KMS-11 (cell line): ENCODE measurements around the gene TMEM30A.

Experiments
- H2AFZ ChIP-seq: fragments of 200-600 bp; sonication (generic); 2 replicates; pipeline ENCODE4 v1.6.1; 2016; ENCODE audit warnings: antibody characterized with exemption, mixed run types, low read depth
- H3K27ac ChIP-seq: fragments of 200-600 bp; sonication (generic); 2 replicates; pipeline ENCODE4 v1.6.1; 2016; ENCODE audit warnings: mild to moderate bottlenecking, mixed run types
- H3K27me3 ChIP-seq: fragments of 200-600 bp; sonication (generic); 2 replicates; pipeline ENCODE4 v1.6.1; 2017; ENCODE audit warnings: mild to moderate bottlenecking, low read depth, mixed run types, moderate library complexity; ENCODE audit not compliant: insufficient read depth
- H3K36me3 ChIP-seq: fragments of 200-600 bp; sonication (generic); 2 replicates; pipeline ENCODE4 v1.6.1; 2017; ENCODE audit warnings: mild to moderate bottlenecking, mixed run types; ENCODE audit not compliant: insufficient read depth
- H3K4me1 ChIP-seq: fragments of 200-600 bp; sonication (generic); 2 replicates; pipeline ENCODE4 v1.6.1; 2016; ENCODE audit warnings: mild to moderate bottlenecking, low read depth, mixed run types; ENCODE audit not compliant: poor library complexity, severe bottlenecking
- H3K4me2 ChIP-seq: fragments of 200-600 bp; sonication (generic); 2 replicates; pipeline ENCODE4 v1.7.0; 2016; ENCODE audit warnings: mild to moderate bottlenecking, mixed run types
- H3K4me3 ChIP-seq: fragments of 200-600 bp; sonication (generic); IDR thresholded peaks from 2 replicates; pipeline ENCODE4 v1.6.1; 2017; ENCODE audit warnings: low read depth, low read length, mixed read lengths; ENCODE audit not compliant: insufficient read depth
- H3K79me2 ChIP-seq: fragments of 200-600 bp; sonication (generic); 2 replicates; pipeline ENCODE4 v1.6.1; 2016; ENCODE audit warnings: low read depth, mixed run types; ENCODE audit not compliant: insufficient read depth
- H3K9ac ChIP-seq: fragments of 200-600 bp; sonication (generic); 2 replicates; pipeline ENCODE4 v1.6.1; 2016; ENCODE audit warnings: mild to moderate bottlenecking, mixed run types
- H4K20me1 ChIP-seq: fragments of 200-600 bp; sonication (generic); 2 replicates; pipeline ENCODE4 v1.6.1; 2016; ENCODE audit warnings: mild to moderate bottlenecking, mixed run types; ENCODE audit not compliant: insufficient read depth
- CTCF ChIP-seq: fragments of 200-600 bp; sonication (generic); conservative IDR thresholded peaks from 2 replicates; pipeline ENCODE4 v1.6.1; 2017; ENCODE audit warnings: low read depth, mild to moderate bottlenecking, antibody characterized with exemption, low read length, moderate library complexity, mixed read lengths

The TMEM30A gene

DNA sequence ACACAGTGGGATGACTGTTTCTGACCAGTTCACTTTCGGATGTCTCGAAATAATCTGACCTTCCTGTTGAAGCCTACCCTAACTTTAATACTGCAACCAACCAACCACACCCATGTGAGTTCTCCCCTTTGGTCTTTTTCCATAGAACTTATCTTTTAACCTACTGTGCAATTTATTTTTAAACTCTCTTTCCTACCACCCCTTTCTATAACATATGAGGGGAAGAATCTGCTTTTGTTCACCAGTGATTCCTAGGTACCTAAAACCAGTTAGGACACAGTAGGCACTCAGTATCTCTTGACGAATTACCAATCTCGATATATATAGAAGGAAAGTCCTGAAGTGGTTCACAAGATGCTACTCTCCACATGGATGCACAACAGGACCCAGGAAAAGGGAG is 48.0 kb downstream of the TMEM30A start:
- no peak overlapping the region for H3K9ac ChIP-seq
- peaks cover 10% of the 10 kb centered on the region for H3K79me2 ChIP-seq
- no peak overlapping the region for H2AFZ ChIP-seq
- H4K20me1 ChIP-seq, result no peaks in the 10 kb centered on the region
- no peaks in the 10 kb centered on the region for H3K27me3 ChIP-seq
- no peaks in the 10 kb centered on the region for H3K36me3 ChIP-seq
- H3K4me1 ChIP-seq, result no peaks in the 10 kb centered on the region
- H3K4me3 ChIP-seq, result no peak overlapping the region
- no peak for TF ChIP-seq CTCF
- no peak overlapping the region for H3K4me2 ChIP-seq
- no peak overlapping the region for H3K27ac ChIP-seq

DNA sequence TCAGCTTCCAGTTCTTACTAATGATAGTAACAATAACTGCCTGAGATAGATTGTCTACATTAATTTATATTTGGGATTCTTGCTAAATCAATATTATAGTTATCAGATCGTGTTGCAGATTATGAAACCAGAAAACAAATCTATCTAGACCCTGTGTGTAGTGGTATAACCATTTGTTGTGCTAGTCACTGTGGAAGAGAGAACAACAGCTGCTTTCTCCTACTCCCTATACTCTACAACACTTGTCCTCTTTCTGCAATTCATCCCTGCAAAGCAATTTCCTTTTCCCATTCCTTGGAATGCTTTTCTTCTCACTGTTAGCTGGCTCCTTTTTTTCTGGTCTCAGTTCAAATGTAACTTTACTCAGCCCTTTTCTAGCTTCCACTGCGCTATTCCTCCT is 49.3 kb downstream of the TMEM30A start:
- Histone ChIP-seq H2AFZ (no peak overlapping the region), H3K27ac (no peak overlapping the region), H3K9ac (no peak overlapping the region)

DNA sequence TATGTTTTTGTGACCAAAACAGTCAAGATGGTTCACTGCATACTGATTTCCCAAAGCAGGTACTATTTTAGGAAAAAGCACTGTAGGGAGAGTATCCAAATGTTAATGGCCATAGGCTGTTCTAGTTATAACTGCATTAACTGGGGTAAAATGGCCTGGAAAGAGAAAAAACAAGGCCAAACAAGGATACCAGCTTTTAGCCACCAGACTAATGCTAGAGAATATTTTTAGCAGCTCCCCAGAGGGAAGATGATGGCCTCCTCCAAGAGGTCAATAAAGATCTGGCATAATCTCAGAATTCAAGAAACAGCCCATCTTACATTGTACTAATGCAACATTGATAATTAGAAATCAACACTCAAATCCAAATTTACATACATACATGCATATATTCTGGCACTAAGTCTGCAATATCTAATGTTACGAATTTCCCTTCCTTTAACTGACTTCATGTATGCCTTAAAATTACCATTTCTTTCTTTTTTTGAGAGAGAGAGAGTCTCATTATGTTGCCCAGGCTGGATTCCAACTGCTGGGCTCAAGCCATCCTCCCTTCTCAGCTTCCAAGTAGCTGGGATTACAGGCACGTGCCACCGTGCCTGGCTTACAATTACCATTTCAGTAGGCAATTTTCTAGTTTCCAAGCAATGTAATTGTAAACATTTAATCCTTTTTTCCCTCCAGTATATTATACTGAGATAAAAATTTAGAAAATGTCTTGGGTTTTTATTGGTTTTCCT is 50.3 kb downstream of the TMEM30A start:
- no peaks in the 10 kb centered on the region for H3K27me3 ChIP-seq
- no peak overlapping the region for H2AFZ ChIP-seq
- H3K27ac ChIP-seq, result no peak overlapping the region
- H3K79me2 ChIP-seq, result no peaks in the 10 kb centered on the region
- H3K4me1 ChIP-seq, result no peaks in the 10 kb centered on the region
- no peak for TF ChIP-seq CTCF
- no peak overlapping the region for H3K4me3 ChIP-seq
- no peaks in the 10 kb centered on the region for H3K36me3 ChIP-seq
- H3K9ac ChIP-seq, result no peak overlapping the region
- H3K4me2 ChIP-seq, result no peak overlapping the region
- no peaks in the 10 kb centered on the region for H4K20me1 ChIP-seq

More for the DNA sequence above, 49.3 kb downstream of the TMEM30A start:
- Histone ChIP-seq H3K4me2 (no peak overlapping the region), H3K4me3 (no peak overlapping the region), H3K4me1 (no peaks in the 10 kb centered on the region), H3K79me2 (no peaks in the 10 kb centered on the region), H4K20me1 (no peaks in the 10 kb centered on the region), H3K27me3 (no peaks in the 10 kb centered on the region), H3K36me3 (no peaks in the 10 kb centered on the region)
- TF ChIP-seq CTCF, result no peak

- Histone ChIP-seq H2AFZ (no peak overlapping the region), H3K36me3 (no peaks in the 10 kb centered on the region), H3K27ac (no peak overlapping the region), H3K27me3 (no peaks in the 10 kb centered on the region), H3K4me2 (no peak overlapping the region), H4K20me1 (no peaks in the 10 kb centered on the region), H3K9ac (no peak overlapping the region), H3K4me3 (no peak overlapping the region), H3K4me1 (no peaks in the 10 kb centered on the region), H3K79me2 (no peaks in the 10 kb centered on the region)
- TF ChIP-seq CTCF, result no peak
Measured at GRCh38 chr6:75233092-75233615, 51.4 kb downstream of the TMEM30A start.
